ENCODE measurements around the gene CDK15. TPM values are rescaled to one million over a fixed set of nuclear protein-coding genes. Genes with fewer than 3 reads are reported as not detected.

Gene CDK15
- total RNA-seq, 2 donors from 2014 or later: 1.5 to 8.3 TPM

DNA sequence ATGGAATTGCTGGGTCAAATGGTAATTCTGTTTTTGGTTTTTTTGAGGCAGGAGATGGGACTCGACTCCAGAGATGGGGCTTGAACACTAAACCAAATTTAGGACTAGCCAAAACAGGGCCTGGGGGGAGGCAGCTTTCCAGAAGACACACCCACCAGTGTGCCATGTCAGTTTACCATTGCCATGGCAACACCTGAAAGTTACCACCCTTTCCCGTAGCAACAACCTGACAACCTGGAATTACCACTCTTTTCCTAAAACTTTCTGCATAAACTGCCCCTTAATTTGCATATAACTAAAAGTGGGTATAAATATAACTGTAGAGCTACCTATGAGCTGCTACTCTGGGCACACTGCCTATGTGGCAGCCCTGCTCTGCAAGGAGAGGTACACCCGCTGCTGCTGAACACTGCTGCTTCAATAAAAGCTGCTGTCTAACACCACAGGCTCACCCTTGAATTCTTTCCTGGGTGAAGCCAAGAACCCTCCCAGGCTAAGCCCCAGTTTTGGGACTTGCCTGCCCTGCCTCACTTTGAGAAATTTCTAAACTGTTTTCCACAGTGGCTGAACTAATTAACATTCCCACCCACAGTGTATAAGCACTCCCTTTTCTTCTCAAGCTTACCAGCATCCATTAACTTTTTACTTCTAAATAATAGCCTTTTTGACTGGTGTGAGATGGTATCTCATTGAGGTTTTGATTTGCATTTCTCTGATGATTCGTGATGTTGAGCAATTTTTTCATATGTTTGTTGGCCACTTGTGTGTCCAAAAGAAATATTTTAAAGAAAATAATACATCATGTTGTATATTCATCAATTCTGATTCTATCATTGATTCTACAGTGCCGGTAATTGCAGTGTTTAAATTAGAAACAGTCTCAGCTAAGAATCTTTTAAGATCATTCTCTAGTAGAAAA, 10.6 kb downstream of the CDK15 start:
- TF ChIP-seq, protein P1, sequence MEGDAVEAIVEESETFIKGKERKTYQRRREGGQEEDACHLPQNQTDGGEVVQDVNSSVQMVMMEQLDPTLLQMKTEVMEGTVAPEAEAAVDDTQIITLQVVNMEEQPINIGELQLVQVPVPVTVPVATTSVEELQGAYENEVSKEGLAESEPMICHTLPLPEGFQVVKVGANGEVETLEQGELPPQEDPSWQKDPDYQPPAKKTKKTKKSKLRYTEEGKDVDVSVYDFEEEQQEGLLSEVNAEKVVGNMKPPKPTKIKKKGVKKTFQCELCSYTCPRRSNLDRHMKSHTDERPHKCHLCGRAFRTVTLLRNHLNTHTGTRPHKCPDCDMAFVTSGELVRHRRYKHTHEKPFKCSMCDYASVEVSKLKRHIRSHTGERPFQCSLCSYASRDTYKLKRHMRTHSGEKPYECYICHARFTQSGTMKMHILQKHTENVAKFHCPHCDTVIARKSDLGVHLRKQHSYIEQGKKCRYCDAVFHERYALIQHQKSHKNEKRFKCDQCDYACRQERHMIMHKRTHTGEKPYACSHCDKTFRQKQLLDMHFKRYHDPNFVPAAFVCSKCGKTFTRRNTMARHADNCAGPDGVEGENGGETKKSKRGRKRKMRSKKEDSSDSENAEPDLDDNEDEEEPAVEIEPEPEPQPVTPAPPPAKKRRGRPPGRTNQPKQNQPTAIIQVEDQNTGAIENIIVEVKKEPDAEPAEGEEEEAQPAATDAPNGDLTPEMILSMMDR (IDR thresholded peaks at IDR 0.05): no peak
- no peak overlapping the region for H3K27ac ChIP-seq
- no peaks in the 10 kb centered on the region for H3K36me3 ChIP-seq
- DNase-seq (ENCODE audit: low spot score): no peak
- ATAC-seq (ENCODE audit: insufficient number of reproducible peaks, low FRiP score, low read depth): no peak
- no peaks in the 10 kb centered on the region for H3K27me3 ChIP-seq (replicated peaks; ENCODE audit: insufficient read depth)
- H3K4me3 ChIP-seq: no peak overlapping the region
- peaks cover 0 to 18% of the 10 kb centered on the region in 2 donors for H3K4me1 ChIP-seq (ENCODE audit: control insufficient read depth in 1 of 2, low read depth in 2 of 2)
- no peaks in the 10 kb centered on the region for H3K9me3 ChIP-seq

DNA sequence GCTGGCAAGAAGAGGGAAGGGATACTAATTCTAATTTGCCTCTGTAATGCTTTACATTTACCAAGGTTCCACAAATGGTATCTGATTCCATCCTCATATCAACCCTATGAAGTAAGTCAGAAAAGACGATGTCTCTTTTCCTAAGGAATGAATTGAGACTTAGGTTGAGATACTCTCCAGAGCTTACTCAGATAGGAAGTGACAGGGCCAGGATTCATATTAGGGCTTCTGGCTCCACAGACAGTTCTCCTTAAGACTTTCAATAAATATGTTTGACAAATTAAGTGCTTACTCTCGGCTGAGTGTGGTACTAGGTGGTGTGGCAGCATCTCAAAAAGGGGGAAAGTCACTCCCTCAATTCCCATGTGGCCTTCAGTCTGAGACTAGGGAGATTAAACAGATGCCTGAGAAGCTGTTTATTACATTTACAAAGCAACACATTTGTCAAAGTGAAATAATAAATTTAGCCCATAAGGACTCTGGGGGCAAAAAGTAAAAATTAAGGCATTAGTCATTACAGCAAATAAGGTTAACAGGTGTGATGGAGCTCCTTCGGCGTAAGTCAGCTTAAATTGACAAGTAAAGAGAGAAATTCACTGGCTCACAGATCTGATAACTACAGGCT, 14.2 kb downstream of the CDK15 start:
- TF ChIP-seq, protein P1 (IDR thresholded peaks at IDR 0.05): no peak
- DNase-seq (ENCODE audit: low spot score): no peak
- H3K4me3 ChIP-seq: no peak overlapping the region
- H3K36me3 ChIP-seq: no peaks in the 10 kb centered on the region
- H3K4me1 ChIP-seq (ENCODE audit: control insufficient read depth in 1 of 2, low read depth in 2 of 2): peaks cover 7 to 39% of the 10 kb centered on the region in 2 donors
- H3K27me3 ChIP-seq (replicated peaks; ENCODE audit: insufficient read depth): no peaks in the 10 kb centered on the region
- no peak for ATAC-seq (ENCODE audit: insufficient number of reproducible peaks, low FRiP score, low read depth)
- no peak overlapping the region for H3K27ac ChIP-seq
- no peaks in the 10 kb centered on the region for H3K9me3 ChIP-seq

DNA sequence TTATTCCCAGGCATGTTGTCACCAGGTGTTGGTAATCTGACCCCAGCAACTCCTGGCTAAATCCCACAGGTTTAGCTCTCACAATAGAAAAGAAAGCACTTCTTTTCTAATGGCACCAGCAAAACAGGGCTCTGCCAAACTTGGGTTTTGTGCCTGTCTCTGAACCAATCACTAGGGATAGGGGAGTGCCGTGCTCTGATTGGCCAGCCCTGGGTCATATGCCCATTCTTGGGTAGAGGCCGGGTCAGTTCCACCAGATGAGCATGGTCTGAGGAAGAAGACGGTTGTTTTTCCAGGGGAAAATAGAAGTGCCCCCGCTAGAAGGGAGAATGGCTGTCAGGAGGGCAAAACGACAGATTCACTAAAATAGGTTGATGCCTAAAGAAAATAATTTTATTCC, 14.7 kb downstream of the CDK15 start:
- TF ChIP-seq, protein P1 (IDR thresholded peaks at IDR 0.05): no peak
- Histone ChIP-seq H3K27me3 (replicated peaks; ENCODE audit: insufficient read depth) (no peaks in the 10 kb centered on the region), H3K4me3 (no peak overlapping the region), H3K9me3 (no peaks in the 10 kb centered on the region), H3K27ac (no peak overlapping the region), H3K36me3 (no peaks in the 10 kb centered on the region), H3K4me1 (ENCODE audit: control insufficient read depth in 1 of 2, low read depth in 2 of 2) (peaks cover 7 to 39% of the 10 kb centered on the region in 2 donors)
- DNase-seq (ENCODE audit: low spot score): no peak
- ATAC-seq (ENCODE audit: insufficient number of reproducible peaks, low FRiP score, low read depth): no peak

DNA sequence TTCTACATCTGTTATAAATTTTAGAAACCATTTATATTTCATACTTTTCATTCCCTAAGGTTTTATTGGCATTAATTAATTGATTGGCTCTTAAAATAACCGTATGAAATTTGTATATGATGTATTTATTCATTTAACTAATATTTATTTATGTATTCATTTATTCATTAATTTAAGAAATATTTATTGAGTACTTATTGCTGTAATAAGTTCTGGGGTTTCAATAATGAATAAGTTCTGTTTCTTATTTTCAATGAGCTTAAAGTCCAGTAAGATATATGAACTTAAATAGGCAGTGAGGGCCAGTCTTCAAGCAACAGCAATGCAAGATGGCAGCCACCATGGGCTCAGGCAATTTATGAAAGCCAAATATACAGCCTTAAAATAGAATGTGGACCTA, 17.9 kb downstream of the CDK15 start:
- H3K27me3 ChIP-seq (replicated peaks; ENCODE audit: insufficient read depth): no peaks in the 10 kb centered on the region
- TF ChIP-seq, protein P1 (IDR thresholded peaks at IDR 0.05): no peak
- DNase-seq (ENCODE audit: low spot score) (no peak), ATAC-seq (ENCODE audit: insufficient number of reproducible peaks, low FRiP score, low read depth) (no peak)
- no peaks in the 10 kb centered on the region for H3K9me3 ChIP-seq
- no peak overlapping the region for H3K4me3 ChIP-seq
- no peaks in the 10 kb centered on the region for H3K36me3 ChIP-seq
- peaks cover 7 to 39% of the 10 kb centered on the region in 2 donors for H3K4me1 ChIP-seq (ENCODE audit: control insufficient read depth in 1 of 2, low read depth in 2 of 2)
- no peak overlapping the region for H3K27ac ChIP-seq

DNA sequence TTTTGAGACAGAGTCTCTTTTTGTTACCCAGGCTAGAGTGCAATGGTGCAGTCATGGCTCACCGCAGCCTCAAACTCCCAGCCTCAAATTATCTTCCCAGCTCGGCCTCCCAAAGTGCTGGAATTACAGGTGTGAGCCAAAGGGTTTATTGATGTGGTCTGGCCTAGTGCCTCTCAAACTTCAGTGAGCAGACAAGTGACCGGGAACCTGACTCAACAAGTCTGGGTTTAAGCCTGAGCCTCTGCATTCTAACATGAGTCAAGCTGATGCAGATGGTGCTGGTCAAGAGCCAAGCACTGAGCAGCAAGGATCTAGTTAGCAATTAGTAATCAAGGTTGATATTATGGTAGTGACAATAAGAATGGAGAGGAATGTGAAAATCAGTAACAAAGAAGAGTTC, 21.3 kb downstream of the CDK15 start:
- Histone ChIP-seq H3K27ac (no peak overlapping the region), H3K4me3 (no peak overlapping the region), H3K36me3 (no peaks in the 10 kb centered on the region), H3K9me3 (no peaks in the 10 kb centered on the region), H3K4me1 (ENCODE audit: control insufficient read depth in 1 of 2, low read depth in 2 of 2) (peaks cover 5 to 20% of the 10 kb centered on the region in 2 donors), H3K27me3 (replicated peaks; ENCODE audit: insufficient read depth) (no peaks in the 10 kb centered on the region)
- TF ChIP-seq, protein P1 (IDR thresholded peaks at IDR 0.05): no peak
- ATAC-seq (ENCODE audit: insufficient number of reproducible peaks, low FRiP score, low read depth): no peak
- DNase-seq (ENCODE audit: low spot score): no peak

Measured in thoracic aorta (tissue), 2 donors.